Left hindlimb (tissue), 1 donor: ENCODE measurements around the gene SEMA3G.

Experiments used
- DNase-seq: peaks from one replicate; pipeline ENCODE4 v3.0.0-alpha.2; 2018

The SEMA3G gene

DNA sequence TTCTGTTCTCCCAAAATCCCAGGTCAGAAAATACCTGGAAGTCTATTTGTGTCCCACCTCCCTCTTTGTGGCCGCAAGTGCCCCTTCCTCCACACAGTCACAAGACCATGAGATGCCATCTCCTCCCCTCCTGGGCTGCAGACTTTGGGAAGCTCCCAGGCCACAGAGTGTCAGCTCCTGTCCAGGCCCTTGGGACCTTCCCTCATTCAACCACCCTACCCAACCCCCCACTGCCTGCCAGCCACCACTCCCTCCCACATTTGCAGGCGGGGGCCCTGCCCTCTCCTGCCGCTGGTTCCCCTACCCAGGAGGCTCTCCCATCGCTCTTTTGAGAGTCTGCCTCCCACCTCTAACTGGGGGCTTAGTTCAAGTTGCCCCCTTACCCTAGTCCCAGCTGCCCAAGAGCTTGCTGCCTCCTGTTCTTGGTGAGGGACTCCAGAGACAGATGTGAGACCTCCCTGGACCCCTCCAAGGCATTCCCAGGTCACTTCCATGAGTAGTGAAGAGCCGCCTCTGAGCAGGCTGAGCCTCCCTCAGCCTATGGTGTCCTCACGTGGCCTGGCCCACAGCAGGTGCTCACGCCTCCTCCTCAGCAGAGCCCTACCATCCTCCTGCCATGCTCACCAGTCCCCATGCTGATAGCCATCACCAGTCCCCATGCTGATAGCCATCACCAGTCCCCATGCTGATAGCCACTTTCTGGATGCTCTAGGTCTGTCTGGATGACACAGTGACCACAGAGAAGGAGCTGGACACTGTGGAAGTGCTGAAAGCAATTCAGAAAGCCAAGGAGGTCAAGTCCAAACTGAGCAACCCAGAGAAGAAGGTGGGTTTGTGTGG is 34.4 kb upstream of the SEMA3G start:
- DNase-seq, result no peak

DNA sequence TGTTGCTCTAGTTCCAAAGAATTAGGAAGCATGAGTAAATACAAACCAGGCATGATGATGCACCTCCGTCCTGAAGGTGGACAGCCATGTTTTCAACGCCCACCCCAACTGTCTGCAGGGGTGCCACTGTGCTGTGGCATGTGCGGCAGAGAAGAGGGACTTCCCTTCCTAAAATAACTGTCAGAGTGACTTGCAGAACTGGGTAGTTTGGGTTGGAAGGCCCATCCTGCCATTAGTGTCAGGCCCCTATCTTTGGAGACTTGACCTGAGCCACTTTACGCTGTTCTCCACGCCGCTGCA is 32.8 kb upstream of the SEMA3G start:
- no peak for DNase-seq

DNA sequence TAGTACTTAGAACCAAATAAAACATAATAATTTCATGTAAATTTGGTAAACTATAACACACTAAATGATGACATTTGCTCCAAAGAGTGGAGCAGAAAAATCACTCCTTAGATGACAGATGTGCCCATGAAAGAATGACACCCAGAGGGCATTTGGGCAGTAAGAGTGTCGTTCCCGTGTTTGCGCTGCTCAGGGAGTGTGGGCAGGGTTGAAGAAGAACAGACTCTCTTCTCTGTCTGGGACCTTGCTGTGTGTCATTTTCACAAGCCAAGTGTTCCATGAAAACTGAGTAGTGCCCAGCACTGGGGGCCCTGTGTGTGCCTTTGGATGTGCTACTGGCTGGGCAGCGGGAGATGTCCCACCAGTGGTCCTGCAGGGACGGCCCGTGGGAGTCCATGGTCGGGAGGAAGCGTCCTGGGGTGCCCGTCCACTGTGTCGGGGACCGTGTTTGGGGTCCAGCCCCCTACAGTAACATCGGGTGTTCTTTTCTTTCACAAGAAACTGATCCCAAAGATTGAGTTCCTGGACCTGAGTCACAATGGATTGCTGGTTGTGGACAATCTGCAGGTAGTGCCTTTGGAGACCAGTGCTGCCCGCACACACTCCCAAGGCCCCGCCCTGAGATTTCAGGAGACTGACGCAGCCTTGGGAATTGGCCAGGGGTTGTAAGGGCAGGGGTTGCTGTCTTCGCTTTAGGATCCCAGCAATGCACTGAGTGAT is 32.3 kb upstream of the SEMA3G start:
- DNase-seq, result no peak

DNA sequence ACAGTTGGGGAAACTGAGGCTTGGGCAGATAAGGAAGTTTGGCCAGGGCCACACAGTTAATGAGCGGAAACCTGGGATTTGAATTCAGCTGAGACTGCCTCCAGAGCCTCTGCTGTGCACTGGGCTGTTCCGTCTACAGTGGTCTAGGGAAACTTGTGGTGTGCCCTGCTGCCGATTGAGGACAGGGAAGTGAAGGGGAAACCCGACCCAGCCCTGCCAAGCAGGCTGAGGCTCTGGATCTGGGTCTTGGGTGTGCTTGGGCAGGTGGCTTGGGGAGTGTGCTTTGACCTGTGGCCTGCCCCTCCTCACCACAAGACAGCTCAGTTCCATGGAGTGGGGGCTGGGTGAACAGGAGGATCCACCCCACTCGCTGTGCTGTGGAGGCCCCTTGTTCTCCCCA is 28.1 kb upstream of the SEMA3G start:
- DNase-seq, result no peak

DNA sequence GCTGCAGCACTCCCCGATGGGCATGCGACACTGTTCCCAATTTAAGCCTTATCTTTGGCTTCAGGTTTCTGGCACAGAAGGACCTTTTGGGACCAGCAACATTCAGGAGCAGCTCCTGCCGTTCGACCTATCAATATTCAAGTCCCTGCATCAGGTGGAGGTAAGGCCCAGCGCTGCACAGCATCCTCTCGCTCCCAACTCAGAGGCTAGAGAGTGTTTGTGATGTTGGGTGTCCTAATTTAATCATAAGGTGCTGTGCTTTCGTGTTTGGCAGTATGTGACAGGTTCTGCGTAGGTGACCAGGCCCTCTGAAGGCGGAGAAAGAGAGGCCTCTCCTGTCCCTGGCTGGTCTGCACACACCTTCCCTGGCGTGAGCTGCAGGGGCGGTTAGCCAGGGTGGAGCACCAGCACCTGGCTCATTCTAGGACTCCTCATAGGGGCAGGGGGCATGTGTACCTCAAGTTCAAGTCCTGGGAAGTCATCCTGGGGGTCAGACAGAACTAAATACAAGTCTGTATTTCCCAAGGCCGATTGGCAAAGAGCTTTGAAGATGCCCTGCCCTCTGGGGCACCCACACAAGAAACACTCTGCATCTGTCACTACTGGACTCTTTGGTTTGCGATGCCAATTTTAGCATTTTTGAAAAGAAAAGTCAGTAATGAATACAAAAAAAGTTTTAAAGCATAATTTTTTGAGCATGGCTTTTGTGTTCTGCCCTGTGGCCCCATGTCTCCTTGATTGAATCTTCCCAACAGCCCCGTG is 27.5 kb upstream of the SEMA3G start:
- no peak for DNase-seq

DNA sequence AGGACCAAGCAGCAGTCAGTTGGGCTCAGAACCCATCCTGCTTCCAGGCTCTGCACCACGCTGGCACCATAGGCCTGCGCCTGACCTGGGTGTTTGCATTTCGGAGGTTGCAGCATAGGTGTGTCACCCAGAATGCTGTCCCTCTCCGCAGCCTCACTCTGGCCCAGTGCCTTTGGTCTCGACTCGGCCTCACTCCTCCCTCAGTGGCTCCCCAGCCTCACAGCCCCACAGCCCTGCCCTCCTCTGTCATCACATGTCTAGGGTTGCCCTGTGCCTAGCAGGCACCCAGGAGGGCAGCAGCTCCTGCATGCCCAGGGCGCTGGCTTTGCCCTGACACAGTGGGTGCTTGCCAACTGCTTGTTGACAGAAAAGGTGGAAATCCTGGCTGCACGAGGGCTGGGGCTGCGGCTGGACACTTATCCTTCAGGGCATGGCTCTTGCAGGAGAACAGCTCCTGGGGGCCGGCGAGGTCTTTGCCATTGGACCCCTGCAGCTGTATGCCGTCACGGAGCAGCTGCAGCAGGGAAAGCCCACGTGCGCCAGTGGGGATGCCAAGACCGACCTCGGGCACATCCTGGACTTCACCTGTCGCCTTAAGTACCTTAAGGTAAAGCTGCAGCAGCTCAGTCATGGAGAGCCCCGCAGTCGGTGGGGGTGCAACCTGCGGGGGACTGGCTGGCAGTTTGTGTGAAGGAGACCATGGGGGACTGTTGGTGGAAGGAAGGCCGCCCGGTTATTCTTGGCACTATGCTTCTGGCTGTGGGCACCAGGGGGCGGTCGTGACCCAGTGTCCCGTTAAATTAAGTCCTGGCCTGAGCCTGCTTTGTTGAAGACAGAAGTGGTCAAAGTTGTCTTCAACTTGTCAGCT is 26.7 kb upstream of the SEMA3G start:
- peak; percentile 66 for DNase-seq

DNA sequence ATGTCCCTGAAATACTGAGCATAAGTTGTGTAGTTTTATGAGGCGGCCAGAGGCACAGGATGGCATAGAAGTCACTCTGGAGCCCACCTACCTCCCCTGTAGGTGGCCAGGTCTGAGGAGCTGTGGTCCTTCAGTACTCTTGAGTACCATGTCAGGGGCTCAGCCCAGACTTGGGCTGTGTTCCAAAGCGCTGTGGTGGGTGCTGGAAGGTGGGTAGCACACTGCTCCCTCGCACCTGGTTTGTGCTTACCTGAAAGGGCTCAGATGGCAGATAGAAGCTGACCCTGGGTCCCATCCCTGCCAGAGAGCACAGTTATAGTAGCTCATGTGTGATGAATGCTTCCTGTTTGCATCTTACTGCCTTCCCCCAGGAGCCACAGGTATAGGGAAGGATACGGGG is 26.0 kb upstream of the SEMA3G start:
- DNase-seq, result no peak

DNA sequence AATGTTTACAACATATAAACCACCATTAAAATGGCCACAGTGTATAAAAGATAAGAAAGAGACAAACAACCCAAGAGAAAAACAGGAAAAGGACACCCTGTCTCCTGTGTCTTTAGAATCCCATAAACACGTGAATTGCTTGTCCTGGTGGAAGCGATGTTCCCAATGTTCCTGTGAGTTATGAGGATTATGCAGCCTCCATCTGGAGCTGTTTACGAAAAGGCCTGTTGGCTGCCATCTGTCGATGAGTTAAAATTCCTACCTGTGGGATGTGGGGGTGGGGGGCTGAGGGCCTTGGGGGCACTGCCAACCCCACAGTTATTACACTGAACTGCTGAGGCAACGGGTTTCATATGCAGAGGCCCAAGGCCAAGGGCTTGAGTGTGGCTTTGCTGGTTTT is 24.1 kb upstream of the SEMA3G start:
- peak; percentile 28 for DNase-seq

DNA sequence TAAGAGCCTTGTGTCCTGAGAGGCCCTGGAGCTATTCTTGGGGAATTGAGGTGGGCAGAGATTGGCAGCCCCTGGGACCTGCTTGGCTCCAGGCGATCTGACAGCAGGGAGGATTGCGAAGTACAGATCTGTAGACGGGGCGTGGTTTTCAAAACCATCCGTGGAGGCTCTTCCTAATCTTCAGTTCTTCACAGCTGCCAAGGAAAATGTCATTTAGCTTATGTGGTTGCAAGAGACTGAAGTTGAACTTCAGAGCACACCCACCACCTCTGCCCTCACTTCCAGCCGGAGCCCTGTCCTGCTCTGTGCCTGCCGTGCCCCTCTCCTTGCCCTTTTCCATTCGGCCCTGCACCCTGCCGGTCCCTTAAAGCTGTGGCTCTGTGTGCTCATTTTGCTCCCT is 23.4 kb upstream of the SEMA3G start:
- DNase-seq, result peak; percentile 23

DNA sequence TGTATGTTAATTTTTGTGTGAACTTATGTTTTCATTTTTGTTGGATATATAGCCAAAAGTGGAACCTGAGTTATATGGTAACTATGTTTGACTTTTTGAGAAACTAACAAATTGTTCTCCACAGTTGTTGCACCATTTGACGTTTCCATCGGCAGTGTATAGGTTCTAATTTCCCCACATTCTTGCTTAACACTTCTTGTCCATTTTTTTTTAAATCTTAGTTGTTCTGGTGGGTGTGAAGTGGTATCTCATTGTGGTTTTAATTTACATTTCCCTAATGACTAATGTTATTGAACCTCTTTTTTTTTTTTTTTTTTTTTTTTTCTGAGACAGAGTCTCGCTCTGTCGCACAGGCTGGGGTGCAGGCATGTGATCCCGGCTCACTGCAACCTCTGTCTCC is 18.5 kb upstream of the SEMA3G start:
- DNase-seq, result no peak

DNA sequence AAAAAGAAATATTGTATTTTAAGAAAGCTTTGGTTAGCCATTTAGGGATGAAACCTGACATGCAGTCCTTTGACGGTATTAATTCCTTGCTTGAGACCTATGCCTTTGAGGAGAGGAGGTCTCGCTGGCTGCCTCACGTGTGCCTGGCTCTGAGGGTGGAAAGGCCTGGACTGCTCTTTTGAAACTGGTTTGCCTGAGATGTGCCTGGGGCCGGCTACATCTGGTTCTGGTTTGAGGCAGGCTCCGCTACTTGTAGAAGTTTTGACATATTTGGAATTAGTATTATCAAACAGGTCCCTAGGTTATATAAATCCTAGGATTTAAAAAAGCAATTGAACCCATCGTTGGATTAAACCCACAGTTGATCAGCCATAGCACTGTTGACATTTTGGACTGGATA is 17.0 kb upstream of the SEMA3G start:
- no peak for DNase-seq

DNA sequence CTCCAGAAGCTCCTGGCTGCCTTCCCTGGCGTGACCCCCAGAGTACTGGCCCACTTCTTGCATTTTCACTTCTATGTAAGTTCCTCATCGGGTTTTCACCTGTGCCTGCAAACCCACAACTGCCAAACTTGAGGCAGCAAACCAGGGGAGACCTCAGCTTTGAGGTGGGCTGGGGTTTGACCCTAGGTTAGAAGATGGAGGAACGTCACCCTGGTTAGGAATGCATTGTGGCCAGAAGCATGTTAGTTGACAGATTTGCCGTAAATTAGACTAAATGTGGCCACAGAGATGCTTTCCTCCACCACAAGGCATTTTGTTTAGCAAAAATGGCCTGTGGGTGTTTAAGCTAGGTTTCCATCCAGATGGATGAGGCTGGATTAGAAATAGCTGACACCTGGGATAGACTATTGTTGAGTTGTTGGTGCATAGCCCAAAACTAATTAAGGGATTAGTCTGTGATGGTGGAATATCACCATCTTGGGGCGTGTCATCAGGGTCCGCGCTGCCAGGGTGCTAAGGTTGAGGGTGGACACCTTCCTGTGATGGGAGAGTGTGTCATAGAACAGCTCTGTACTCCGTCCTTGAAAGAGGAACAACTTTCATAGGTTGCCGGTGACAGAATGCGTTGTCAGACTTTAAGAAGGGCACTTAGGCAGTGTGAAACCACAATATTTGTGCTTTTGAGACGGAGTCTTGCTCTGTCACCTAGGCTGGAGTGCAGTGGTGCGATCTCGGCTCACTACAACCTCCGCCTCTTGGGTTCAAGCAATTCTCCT is 14.1 kb upstream of the SEMA3G start:
- no peak for DNase-seq

DNA sequence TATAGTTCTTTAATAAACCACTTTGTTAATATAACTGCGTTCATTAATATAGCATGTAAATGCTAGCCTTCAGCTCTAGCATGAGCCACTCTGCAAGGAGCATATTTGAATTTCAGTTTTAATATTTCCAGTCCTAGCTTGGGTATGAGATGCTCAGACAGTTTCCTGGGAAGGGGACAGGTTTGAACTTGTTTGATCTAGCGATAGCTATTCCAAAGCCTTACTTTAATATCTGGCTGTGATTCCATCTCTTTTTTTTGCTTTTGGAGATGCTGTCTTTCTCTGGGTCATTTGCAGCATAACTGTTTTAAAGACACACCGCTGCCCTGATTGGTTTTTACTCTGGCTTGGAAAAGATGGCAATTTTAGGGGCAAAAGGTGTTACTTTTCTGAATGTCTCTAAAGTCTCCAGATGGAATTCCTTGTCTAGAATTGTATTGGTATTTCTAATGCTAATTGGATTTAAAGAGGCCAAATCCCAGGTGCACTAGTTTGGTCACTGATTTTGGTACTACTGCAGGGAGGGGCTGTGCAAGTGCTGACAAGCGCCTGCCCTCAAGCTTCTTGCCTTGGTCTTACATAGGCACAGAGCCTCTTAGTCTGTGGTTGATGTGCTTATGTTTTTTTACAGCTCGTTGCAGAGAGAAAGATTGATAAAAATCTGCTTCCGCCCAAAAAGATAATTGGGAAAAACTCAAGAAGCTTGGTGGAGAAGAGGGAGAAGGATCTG is 13.3 kb upstream of the SEMA3G start:
- DNase-seq, result no peak

DNA sequence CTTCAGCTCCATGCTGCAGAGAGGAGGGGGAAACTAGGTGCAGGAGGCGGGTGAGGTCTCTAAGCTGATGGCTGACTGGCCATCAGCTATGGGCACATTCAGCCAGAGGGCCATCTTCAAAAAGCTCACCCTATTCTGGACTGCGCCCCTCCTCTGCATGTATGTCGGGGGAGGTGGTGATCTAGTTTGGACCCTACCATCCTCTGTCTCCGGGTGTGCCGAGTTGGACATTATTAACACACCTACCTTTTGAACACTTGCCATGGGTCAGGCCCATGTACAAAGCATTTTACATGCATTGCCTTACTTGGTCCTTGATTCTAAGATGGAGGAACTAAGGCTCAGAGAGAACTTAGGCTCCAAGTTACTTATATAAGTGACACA is 11.9 kb upstream of the SEMA3G start:
- DNase-seq, result no peak

DNA sequence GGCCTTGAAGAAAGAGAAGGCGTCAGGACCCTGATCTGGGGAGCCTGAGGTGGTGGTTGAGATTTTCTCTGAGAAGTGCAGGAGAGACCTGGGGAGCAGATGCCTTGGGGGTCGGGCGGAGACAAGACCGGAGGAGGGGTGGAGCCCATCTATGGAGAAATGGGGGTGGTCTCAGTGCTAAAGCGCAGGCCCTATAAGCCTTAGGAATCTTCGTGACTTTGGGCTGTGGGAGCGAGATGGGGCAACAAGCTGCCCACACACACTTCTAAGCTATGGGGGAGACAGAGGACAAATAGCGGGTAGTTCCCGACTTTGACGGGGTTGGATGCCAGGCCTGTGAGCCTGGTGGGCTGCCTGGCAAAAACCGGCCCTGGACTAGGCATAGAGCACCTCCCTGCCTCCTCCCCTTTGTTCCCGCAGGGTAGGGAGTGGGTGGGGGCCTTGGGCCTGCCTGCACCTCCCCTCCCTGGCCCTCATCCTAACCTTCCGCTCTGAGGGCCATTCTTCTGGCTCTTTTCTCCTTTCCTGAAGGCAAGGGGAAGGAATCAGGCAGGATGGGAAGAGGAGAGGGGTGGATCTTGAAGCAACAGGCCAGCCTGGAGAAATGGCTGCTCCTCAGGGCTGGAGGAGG is 11.4 kb upstream of the SEMA3G start:
- DNase-seq, result peak; percentile 79

DNA sequence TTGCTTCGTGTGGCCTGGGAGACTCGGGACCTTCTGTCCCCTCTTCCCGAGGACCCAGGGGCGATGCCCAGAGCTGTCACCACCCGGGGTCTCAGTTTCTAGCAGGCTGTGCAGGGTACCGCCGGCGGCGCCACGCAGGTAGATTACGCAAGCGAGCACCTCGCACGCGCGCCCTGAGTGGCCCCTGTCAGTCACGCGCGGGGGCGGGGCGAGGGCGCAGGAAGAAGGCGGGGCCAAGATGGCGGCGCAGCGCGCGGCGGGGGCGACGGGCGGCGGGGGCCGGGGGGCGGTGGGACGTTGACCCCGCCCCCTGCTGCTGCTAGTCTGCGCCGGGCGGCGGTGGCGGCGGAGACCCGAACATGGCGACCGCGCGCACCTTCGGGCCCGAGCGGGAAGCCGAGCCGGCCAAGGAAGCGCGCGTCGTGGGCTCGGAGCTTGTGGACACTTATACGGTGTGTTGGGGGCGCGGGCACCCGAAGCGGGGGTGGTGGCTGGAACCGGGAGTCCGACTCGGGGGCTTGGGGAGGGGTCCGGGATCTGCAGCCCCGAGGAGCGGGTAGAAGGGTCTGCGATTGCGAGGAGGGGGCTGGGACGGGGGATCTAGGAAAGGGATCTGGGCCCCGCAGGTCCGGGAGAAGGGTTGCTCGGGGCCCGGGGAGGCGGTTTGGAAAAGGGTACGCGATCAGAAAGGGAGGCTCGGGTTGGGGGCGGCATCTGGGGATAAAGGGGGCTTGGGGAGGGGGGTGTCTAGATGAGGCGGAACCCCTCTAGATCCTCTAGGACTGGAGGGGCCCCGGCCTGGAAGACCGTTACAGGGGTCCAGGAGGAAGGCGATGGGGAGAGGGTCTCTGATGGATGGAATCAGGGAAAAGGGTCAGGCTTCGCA is 10.6 kb upstream of the SEMA3G start, which contains the start of gene NISCH:
TSS of gene NISCH (plus strand) at position 322 of the 886 bp plus-strand sequence. CDS start at position 360, 38 bp downstream.
- DNase-seq, result peak; percentile 91

DNA sequence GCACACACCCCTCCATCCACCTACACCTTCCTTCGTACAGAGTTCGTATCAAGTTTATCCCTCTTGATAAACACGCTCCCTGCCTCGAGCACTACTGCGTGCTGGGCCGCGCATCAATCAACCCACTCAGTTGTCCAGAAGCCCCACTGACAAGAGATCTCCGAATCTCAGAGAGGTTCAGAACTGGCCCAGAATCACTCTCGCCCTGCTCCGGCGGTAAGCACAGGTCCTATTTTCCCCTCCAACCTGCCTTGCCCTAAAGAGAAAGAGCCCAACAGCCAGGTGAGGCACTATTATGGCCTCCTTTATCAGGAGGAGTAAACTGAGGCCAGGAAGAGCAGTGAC is 10.0 kb upstream of the SEMA3G start:
- DNase-seq, result no peak

DNA sequence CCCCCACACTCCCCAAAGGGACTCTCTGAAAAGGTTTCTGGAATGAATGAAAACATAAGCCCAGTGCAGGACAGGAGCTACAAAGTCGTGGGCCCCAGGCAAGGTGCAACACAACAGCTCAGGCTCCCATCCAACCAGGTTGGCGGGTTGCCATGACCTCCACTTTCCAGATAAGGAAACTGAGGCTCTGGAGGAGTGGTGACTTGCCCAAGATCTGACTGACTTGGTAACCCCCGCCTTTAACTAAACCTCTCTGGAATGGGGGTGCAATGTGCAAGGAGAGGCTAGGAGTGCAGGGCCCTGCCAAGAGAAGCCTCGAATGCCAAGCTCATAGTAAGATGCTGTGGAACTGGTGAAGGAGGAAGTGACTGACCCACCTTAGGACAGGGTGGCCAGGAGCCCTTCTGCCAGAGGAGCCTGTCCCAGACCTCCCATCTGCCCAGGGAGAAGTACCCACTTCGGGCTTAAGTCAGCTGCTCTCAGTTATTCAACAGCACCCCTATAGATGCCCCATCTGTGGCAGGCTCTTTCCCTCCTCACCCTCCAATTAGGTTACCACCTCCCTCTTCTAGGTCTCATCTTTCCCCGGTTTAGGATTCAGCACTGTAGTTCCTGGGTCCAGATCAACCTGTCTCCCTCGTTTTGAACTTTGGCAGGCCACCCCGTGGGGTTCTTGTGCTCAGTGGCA is 9.5 kb upstream of the SEMA3G start:
- no peak for DNase-seq
